Skin of body (tissue), 2 donors: ENCODE results near the gene PPIC. TPM values are rescaled to one million over a fixed set of nuclear protein-coding genes. Genes with fewer than 3 reads are reported as not detected.
A peak's percentile ranks its signal among the peaks of the same experiment; 100 is the strongest.
"Not testable (repeated sequence)": the region's sequence is repeated elsewhere in the genome, so short reads cannot be mapped to it uniquely, and the experiment has no call there.

ENCODE experiments used
- DNase-seq: peaks from one replicate; lab custom pipeline; 2025; lab: John Stamatoyannopoulos, UW
- total RNA-seq: library from RNA; depleted of rRNA; stranded (reverse); fragments of >200 nt; gene quantifications from one replicate; pipeline ENCODE4 v1.2.3, GENCODE V29; 2014

The PPIC gene
- total RNA-seq, 1 donor from 2014 or later, result 25.5 TPM

DNA sequence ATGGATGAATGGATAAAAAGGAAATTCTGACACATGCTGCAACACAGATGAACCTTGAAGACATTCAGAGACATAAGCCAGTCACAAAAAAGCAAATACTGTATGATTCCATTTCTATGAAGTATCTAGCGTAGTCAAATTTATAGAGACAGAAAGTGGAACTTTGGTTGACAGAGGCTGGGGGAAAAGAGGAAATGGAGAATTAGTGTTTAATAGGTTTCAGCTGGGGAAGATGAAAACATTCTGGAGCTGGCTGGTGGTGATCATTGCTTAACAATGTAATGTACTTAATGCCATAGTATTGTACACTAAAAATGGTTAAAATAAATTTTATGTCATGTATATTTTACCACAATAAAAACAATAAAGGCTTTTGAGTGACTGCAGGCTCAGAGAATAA lies 24.2 kb downstream of the PPIC start:
- DNase-seq, result peak; percentile 61

DNA sequence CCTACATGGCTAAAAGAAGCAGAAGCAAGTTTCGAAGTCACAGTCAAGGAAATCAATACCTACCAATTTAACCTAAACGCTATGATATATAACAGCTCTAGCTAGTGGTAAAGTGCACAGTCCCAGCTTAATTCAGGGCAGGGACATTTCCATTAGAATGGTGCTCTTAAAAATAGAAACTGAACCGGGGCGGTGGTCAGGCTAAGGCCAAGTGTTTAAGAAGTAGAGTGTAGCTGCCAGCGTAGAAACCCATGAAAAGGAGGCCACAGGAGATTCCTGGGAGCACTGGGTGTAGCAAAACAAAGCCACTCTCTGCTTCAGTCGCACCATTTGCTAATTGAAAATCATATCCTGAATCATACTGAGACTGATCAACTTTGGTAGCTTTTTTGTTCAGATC lies 28.8 kb downstream of the PPIC start:
- DNase-seq, result no peak

DNA sequence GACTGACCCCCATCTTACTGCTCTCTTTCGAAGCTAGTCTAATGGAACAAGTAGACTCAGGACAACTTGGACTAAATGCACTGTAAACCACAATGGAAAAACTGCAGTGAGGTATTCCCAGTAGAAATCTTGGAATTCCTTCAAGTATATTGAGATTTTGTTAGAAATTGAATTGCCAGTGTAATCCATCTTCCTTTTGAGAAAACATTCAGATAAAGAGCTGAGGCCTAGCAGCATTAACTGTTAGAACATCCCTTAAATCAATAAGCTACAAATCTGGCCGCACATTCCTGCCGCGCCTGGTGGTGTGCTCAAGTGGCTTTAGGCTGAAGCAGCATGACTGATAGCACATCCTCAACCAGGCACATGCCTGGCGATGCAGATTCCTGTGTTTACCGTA lies 29.3 kb downstream of the PPIC start:
- no peak for DNase-seq

DNA sequence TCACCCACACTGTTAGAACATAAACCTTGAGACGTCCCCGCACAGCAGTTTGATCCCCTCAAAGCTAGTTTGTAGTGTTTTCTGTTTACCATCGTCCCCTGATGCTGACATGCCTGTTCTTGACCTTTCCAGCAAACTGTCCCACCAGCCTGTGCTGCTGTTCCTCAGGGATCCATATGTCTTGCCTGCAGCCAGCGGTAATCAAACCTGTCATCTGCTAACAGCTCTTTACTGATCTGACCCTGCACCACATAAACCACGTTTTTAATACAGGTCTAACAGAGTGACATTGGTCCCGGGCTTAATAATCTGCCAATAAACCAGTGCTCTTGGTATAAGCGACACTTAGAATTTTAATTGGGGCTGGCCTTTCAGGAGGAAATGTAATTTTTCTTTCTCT lies 34.7 kb downstream of the PPIC start:
- no peak for DNase-seq

DNA sequence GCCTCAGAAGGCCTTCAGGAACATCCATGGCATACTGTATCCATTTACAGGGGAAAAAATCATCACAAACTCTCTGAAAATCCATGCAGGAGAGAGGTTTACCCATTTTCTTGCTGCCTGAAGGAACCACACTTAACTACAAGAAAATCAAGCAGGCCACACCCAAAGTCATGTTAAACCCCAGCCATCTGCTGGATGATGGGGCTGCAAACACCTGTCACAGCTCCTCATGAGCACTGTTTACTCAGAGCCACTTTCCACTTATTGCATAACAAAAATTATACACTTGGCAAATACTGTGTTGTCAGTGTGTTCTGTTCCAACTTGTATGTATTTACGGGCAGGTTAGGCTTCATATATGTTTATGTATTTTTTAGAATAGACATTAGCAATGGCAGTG lies 35.8 kb downstream of the PPIC start:
- DNase-seq, result no peak

DNA sequence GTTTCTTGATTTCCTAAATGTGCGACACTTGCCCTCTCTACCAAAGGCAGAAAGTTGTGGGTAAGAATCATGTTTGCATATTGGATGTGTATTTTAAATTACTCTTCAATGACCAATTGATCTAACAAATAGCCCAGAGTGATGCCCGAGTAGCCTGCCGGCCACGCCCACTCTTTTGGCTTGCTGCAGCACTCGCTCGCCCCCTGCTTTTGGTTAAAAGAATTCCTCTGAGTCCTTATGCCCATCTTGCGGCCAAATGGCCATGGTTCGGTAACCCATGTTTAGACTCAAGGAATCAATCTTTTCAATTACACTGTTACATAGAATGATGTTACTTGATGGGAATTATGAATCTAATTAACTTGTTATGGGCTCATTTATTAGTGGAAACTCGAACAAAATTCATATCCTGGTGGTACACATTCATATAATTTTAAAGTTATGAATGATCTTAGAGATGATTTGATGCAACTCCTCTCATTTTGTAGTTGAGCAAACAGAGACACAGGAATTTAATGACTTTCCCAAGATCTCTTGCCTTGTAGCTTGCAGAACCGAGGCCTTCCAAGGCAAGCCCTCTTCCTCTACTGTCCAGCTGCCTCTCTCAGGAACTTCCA lies 36.5 kb downstream of the PPIC start:
- DNase-seq, result no peak

DNA sequence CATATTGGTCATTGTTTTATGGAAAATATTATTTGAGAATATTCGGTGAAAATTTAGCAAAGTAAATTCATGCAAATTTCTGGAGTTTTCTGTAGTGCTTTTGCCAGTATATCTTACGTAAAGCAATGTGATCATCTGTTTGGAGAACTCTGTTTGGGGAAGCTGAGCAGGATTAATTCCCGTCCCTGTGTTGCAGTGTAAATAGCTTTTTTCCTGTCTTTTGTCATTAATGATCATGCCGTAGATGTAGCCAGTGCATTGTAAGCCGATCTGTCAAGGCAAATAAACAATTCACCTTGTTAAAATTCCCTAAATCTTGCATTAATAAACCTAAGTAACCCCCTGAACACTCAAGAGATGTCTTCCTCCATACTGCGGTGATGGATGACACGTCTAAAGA lies 39.2 kb downstream of the PPIC start:
- DNase-seq, result no peak

DNA sequence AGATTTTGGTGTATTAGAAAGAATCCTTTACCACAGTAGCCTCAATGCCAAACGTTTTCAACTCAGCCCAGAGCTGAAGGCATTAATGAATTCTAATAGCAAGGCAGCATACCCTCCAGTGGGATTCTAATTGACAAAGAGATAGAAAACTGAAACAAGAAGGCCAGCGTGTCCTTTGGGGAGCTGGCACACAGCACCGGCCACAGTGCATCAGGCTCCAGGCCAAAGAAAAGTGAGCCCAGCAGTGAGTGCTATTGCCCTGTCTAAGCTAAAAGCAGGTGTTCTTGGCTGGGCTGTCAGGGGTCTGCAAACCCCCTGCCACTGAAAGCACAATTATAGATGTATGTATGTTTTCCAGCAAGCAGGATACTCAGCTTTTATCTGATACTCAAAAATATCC lies 40.4 kb downstream of the PPIC start:
- no peak for DNase-seq

DNA sequence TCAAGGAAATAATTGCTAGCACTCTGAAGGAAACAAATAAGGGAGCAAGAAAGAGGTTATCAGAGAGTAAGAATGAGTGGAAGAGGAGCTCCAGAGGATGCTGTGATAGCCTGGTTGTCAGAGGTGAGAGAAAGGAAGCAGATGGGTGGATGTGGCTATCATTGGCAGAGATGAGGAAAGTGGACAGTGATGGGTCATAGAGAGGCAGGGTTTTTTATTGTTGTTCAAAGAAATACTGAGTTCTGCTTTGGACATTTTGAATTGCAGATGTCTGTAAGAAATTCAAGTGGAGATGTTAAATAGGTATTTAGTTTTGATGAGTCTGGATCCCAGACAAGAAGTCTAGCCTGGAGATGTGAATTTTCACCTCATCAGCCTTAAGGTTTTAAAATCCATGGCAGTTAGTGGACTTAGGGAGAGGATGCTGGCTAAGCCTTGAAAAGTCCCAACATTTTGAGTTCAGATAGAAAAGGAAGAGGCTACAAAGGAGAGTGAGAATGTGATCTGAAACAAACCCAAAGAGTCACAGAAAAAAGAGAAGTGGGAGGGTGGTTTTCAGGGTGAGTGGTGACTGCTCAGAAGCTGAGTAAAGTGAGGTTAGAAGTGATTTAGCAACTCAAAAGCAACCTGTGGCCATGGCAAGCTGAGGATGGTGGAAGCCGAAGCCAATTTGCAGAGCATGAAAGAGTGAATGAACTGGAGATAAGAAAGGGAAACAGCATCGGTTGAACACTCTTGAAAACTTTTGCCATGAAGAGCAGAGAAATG lies 50.4 kb downstream of the PPIC start:
- DNase-seq, result no peak

DNA sequence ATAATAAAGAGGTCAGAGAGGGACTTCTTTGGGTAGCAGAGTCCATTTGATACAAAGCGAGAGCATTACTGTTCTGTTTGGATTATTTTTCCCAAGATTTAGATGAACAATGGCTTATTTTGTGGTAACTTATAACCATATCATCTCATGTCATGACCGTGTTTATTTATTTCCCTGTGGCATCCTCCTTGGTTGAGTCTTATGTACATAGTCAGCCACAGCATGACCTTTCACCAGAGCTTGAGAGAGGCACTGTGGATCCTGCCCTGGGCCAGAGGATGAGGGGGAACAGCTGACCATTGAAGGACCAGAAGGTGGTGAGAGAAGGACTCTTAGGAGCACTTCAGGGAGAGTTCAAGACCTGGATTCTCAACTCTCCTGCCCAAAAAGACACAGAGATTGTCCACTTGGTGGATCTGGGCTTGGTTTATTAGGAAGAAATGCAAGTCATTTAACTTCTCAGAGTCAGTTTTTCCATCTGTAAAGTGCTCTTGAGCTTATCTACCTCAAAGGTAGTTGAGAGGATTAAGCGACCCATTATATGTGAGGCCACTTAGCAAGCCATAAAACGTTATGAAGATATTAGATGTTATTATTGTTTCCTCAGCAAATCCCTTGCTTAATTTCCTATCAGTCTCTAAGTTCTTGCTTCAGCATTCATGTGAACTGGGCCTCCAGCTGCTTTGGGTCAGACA lies 51.4 kb downstream of the PPIC start:
- no peak for DNase-seq

DNA sequence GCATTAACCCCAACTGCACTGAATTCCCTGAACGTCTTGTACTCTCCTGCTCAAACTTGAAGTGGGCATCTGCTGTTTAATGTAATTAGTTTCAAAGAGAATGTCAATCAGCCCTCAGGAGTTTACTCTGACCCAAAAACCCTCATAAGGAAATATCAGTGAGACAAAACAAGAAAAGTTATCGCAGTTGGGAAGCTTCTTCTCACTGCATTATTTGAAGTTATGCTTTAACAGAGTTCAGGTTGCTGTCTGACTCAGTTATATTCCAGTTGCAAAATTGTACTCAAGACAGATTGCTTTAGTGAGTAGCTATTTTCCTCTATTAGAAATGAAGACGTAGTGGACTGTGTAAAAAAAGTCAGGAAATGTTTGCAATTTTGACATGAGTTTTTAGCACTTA lies 52.1 kb downstream of the PPIC start:
- no peak for DNase-seq

DNA sequence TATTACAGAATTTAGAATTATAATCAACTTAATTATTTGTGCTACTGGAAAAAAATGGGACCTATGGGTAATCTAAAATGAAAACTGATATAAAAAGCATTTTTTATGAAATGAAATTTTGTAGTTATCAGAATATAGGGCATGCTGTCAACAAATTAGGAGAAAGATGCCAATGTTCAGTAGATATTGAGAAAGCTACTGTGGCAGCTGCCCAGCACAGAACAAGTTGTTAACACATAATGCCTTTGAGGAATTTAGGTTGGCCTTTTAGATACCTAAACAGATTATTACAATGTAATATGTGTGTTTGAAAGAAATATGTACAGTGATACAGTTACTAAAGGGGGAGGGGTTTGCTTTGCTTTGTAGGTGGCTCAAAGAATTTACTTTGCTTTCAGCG lies 54.1 kb downstream of the PPIC start:
- no peak for DNase-seq

DNA sequence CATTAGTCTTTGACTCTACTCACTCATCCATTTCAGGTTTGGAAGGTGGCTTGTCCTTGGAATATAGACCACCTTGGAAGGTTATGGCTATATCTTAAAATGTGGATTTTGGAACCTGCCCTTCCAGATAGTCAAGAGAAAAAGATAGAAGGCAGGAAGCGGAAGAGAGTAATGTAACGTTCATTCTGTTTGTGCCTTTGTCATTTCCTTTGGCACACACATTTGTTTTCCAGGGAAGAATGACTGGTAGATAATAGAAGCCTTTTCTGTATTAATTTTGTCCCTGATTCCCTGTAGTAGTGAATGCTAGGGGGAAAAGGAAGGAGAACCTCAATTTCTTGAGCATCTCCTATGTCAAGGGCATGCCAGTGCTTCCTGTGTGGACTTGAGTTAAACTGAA lies 54.7 kb downstream of the PPIC start:
- no peak for DNase-seq

DNA sequence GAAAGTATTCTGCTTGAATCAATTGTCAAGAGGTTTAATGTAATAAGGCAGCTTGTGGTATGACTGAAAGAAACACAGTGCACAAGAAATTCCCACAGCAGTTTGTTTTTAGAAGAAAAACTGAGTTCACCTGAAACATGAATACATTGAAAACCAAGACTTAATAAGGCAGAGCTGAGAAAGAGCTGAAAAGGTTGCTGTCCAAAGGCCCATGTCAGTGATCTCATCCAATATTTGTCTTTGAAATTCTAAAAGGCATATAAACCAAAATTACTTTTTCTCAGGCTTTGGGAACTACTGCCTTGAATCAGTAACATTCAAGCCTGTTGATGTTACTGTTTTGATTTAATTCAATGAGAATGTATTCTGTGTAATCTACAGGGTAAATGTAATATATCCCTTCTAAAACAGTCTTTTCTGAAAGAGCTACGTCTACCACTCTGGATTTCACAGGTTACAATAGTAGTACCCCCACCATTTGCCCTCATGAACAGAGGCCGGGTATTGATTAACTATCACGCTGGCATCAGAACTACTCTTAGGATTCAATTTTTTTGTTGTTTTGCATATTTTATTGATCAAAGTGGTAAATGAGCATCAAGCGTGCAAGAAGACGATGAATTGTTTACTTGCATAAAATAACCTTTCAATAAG lies 57.8 kb downstream of the PPIC start:
- no peak for DNase-seq

DNA sequence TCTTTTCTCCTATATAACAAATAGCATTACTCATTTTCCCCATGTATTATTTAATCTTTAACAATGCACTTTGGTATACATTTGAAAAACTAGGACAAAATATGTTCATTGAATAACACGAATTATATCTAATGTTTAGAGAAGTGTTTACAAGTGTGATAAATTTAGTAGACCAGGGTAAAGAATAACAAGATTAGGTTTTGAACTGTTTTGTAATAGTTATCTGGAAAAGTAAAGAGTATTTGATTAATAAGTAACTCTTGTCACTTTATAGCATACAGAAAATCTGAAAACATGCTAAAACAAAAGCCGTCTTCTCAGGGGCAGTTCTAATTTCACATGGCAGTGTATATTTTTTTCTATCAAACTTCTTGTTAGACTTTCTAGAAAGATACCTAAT lies 58.5 kb downstream of the PPIC start:
- DNase-seq, result no peak

DNA sequence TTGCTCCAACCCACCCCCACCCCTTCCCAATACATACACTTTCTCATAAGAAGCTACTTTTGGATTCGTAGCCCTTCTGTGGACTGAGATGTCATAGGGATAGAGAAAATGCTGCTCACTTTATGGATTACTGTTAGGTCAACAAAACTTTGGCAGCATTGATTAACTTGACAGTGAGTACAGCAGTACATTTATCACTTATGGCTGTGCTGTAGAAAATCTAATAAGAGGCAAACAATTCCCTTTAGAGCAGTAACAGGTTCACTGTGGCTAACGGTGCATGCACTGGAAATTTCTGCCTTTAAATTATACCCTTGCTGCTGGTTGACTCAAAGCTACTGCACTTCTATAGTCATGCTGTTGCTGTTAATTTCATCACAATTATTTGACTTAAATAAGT lies 59.2 kb downstream of the PPIC start:
- DNase-seq, result no peak

DNA sequence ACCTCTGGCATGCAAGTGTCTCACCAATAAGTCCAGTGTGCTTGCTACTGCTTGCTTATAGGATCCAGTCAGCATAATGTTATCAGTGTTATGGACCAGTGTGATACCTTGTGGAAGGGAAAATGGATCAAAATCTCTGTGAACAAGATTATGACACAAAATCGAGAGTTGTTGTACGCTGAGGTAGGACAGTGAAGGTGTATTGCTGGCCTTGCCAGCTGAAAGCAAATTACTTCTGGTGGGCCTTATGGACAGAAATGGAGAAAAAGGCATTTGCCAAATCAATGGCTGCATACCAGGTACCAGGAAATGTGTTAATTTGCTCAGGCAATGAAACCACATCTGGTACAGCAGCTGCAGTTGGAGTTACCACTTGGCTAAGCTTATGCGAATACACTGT lies 62.3 kb downstream of the PPIC start:
- not testable (repeated sequence) for DNase-seq

DNA sequence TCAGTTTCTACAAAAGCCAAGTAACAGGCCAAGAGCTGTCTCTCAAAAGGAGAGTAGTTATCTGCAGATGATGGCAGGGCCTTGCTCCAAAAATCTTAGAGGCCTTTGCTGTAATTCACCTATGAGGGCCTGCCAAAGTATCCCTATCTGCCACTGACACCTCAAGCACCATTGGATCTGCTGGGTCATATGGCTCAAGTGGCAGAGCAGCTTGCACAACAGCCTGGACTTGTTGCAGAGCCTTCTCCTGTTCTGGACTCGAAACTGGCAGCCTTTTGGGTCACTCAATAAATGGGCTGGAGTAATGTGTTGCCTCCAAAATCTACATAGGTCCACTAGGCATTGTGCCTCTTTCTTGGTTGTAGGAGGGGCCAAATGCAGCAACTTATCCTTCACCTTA lies 62.8 kb downstream of the PPIC start:
- DNase-seq, result not testable (repeated sequence)
